ENCODE measurements around the gene LRG1. TPM values are rescaled to one million over a fixed set of nuclear protein-coding genes. Genes with fewer than 3 reads are reported as not detected.

Gene LRG1
- total RNA-seq, 1 experiment from 2014 or later: 0.81 TPM

DNA sequence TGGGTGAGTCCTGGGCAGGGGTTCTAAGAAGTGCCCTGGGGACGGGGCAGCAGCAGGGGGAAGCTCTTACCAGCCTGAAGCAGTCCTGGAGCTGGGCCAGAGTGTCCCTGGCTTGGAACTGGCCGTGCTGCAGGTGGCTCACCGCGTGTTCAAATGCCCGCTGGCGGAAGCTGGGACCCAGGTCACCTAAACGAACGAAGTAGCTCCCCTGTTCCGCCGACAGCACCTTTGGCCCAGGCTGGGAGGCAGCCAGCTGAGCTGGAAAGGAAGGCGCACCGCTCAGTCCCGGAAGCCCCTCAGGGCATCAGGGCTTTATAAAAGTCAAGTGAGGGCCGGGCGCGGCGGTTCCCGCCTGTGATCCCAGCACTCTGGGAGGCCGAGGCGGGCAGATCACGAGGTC, 31.1 kb downstream of the LRG1 start:
- no peak for TF ChIP-seq OVOL2 (CRISPR knock-in tag; IDR thresholded peaks at IDR 0.05; ENCODE audit: borderline replicate concordance)
- TF ChIP-seq CREM (CRISPR knock-in tag; IDR thresholded peaks at IDR 0.05): no peak
- TF ChIP-seq CREB1 (CRISPR knock-in tag; IDR thresholded peaks at IDR 0.05): no peak
- TF ChIP-seq, protein P1, sequence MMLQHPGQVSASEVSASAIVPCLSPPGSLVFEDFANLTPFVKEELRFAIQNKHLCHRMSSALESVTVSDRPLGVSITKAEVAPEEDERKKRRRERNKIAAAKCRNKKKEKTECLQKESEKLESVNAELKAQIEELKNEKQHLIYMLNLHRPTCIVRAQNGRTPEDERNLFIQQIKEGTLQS (CRISPR knock-in tag; conservative IDR thresholded peaks at IDR 0.05): no peak
- no peak for TF ChIP-seq USF1 (CRISPR knock-in tag; IDR thresholded peaks at IDR 0.05)
- no peak for TF ChIP-seq MYBL2 (CRISPR knock-in tag; IDR thresholded peaks at IDR 0.05)
- no peak for TF ChIP-seq NR3C1 (CRISPR knock-in tag; conservative IDR thresholded peaks at IDR 0.05; ENCODE audit: low read depth)
- no peak for TF ChIP-seq TCF7 (CRISPR knock-in tag; IDR thresholded peaks at IDR 0.05; ENCODE audit: low read depth)
- no peak for TF ChIP-seq NR2C2 (CRISPR knock-in tag; IDR thresholded peaks at IDR 0.05)
- TF ChIP-seq, protein P2, sequence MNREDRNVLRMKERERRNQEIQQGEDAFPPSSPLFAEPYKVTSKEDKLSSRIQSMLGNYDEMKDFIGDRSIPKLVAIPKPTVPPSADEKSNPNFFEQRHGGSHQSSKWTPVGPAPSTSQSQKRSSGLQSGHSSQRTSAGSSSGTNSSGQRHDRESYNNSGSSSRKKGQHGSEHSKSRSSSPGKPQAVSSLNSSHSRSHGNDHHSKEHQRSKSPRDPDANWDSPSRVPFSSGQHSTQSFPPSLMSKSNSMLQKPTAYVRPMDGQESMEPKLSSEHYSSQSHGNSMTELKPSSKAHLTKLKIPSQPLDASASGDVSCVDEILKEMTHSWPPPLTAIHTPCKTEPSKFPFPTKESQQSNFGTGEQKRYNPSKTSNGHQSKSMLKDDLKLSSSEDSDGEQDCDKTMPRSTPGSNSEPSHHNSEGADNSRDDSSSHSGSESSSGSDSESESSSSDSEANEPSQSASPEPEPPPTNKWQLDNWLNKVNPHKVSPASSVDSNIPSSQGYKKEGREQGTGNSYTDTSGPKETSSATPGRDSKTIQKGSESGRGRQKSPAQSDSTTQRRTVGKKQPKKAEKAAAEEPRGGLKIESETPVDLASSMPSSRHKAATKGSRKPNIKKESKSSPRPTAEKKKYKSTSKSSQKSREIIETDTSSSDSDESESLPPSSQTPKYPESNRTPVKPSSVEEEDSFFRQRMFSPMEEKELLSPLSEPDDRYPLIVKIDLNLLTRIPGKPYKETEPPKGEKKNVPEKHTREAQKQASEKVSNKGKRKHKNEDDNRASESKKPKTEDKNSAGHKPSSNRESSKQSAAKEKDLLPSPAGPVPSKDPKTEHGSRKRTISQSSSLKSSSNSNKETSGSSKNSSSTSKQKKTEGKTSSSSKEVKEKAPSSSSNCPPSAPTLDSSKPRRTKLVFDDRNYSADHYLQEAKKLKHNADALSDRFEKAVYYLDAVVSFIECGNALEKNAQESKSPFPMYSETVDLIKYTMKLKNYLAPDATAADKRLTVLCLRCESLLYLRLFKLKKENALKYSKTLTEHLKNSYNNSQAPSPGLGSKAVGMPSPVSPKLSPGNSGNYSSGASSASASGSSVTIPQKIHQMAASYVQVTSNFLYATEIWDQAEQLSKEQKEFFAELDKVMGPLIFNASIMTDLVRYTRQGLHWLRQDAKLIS (CRISPR knock-in tag; IDR thresholded peaks at IDR 0.05; ENCODE audit: borderline replicate concordance): no peak
- no peak for TF ChIP-seq HMGA2 (CRISPR knock-in tag; IDR thresholded peaks at IDR 0.05)
- no peak for TF ChIP-seq ERG (CRISPR knock-in tag; IDR thresholded peaks at IDR 0.05)
- no peak for TF ChIP-seq ZNF281 (CRISPR knock-in tag; IDR thresholded peaks at IDR 0.05)
- no peak for TF ChIP-seq ZNF423 (CRISPR knock-in tag; IDR thresholded peaks at IDR 0.05)
- no peak for TF ChIP-seq ESRRA (CRISPR knock-in tag; IDR thresholded peaks at IDR 0.05; ENCODE audit: borderline replicate concordance)
- no peak for TF ChIP-seq ETV6 (CRISPR knock-in tag; IDR thresholded peaks at IDR 0.05)
- no peak for TF ChIP-seq MLX (CRISPR knock-in tag; IDR thresholded peaks at IDR 0.05)
- Mint-ChIP-seq H3K9me3 (no peaks in the 10 kb centered on the region), H3K27me3 (ENCODE audit: low read depth) (peaks cover 64% of the 10 kb centered on the region), H3K27ac (no peak overlapping the region), H3K36me3 (peaks cover 9% of the 10 kb centered on the region; the same call in 1 of the 2 replicates), H3K4me3 (no peak overlapping the region), H3K4me1 (no peaks in the 10 kb centered on the region)
- POLR2A ChIA-PET: interaction anchor here (0.6 to 1.3 kb wide), 2 partner anchors 26 to 61 kb away, joined by 4 to 6 read pairs; partner anchors contain the start of gene PLIN5
- DNase-seq (ENCODE audit: low spot score) (no peak), ATAC-seq (no peak)
- CTCF ChIA-PET: interaction anchor here (1.2 to 2.4 kb wide), 4 partner anchors 14 to 168 kb away, joined by 3 to 11 read pairs (median 6); no protein-coding TSS in a partner anchor

Measured in WTC11 (cell line).